Left ventricle myocardium inferior (tissue), 1 donor: ENCODE data around the gene CGB1. TPM values are rescaled to one million over a fixed set of nuclear protein-coding genes. Genes with fewer than 3 reads are reported as not detected.
A peak's percentile ranks its signal among the peaks of the same experiment; 100 is the strongest.
"Not testable (repeated sequence)": the region's sequence is repeated elsewhere in the genome, so short reads cannot be mapped to it uniquely, and the experiment has no call there.

ENCODE experiments used
- DNase-seq: peaks from one replicate; pipeline ENCODE4 v3.0.0-alpha.2; 2020
- H3K27ac ChIP-seq: fragments of 200-600 bp; replicated peaks from 2 replicates; pipeline ENCODE4 v1.8.0; 2021
- H3K27me3 ChIP-seq: fragments of 200-600 bp; 2 replicates; pipeline ENCODE4 v1.8.0; 2021; ENCODE audit warnings: low read depth
- H3K36me3 ChIP-seq: fragments of 200-600 bp; 2 replicates; pipeline ENCODE4 v1.8.0; 2021
- H3K4me1 ChIP-seq: fragments of 200-600 bp; 2 replicates; pipeline ENCODE4 v1.8.0; 2021
- H3K4me3 ChIP-seq: fragments of 200-600 bp; 2 replicates; pipeline ENCODE4 v1.8.0; 2021; ENCODE audit warnings: mild to moderate bottlenecking, moderate library complexity
- H3K9me3 ChIP-seq: fragments of 200-600 bp; replicated peaks from 2 replicates; pipeline ENCODE4 v1.8.0; 2021
- intact Hi-C: fragments of 100-400 bp; cut with micrococcal nuclease; formaldehyde crosslinking; loops from one replicate; pipeline ENCODE4 v1.11.0; 2022
- long read RNA-seq: library from polyadenylated mRNA; unstranded; transcript quantifications from one replicate; pipeline ENCODE4 v2.0.0, GENCODE V29; 2021
- total RNA-seq: library from RNA; stranded (reverse); fragmentation: NEBNext Ultra II Directional; extraction: Animal tissue kit (Norgen Biotek cat#: 25700); gene quantifications from one replicate; pipeline ENCODE4 v1.2.1, GENCODE V29; 2021
- TF ChIP-seq, protein P1 (sequence below): fragments of 200-600 bp; IDR thresholded peaks from 2 replicates; pipeline ENCODE4 v1.8.0; 2021; ENCODE audit warnings: antibody characterized with exemption, mild to moderate bottlenecking, borderline replicate concordance
- donor health status: DM: no; HTN: yes; CAD: no; lungs with severe emphysema.

CGB1 gene
- total RNA-seq: not detected
- long read RNA-seq: 0 reads

GRCh38 chr19:49036815-49037214 lies at the start of gene CGB1:
Gene CGB1, minus strand, starts transcription at chr19:49036895. Its CDS starts 184 bp downstream, at chr19:49036711.
- TF ChIP-seq, protein P1, sequence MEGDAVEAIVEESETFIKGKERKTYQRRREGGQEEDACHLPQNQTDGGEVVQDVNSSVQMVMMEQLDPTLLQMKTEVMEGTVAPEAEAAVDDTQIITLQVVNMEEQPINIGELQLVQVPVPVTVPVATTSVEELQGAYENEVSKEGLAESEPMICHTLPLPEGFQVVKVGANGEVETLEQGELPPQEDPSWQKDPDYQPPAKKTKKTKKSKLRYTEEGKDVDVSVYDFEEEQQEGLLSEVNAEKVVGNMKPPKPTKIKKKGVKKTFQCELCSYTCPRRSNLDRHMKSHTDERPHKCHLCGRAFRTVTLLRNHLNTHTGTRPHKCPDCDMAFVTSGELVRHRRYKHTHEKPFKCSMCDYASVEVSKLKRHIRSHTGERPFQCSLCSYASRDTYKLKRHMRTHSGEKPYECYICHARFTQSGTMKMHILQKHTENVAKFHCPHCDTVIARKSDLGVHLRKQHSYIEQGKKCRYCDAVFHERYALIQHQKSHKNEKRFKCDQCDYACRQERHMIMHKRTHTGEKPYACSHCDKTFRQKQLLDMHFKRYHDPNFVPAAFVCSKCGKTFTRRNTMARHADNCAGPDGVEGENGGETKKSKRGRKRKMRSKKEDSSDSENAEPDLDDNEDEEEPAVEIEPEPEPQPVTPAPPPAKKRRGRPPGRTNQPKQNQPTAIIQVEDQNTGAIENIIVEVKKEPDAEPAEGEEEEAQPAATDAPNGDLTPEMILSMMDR: peak; percentile 26
- DNase-seq, H3K4me1 ChIP-seq, H3K27ac ChIP-seq, H3K9me3 ChIP-seq, intact Hi-C loops, H3K36me3 ChIP-seq, H3K4me3 ChIP-seq: not testable (repeated sequence)
- H3K27me3 ChIP-seq: peaks cover 20% of the 10 kb centered on the region

GRCh38 chr19:49086296-49086695 lies 49.6 kb upstream of the CGB1 start:
- TF ChIP-seq, protein P1: no peak
- H3K27ac ChIP-seq: peak overlapping the region; percentile 86
- H3K27me3 ChIP-seq: no peaks in the 10 kb centered on the region
- intact Hi-C loops: no loop called here
- no peaks in the 10 kb centered on the region for H3K9me3 ChIP-seq
- peak overlapping the region; percentile 89 for H3K4me3 ChIP-seq
- no peak for DNase-seq
- H3K36me3 ChIP-seq: peaks cover 33% of the 10 kb centered on the region
- H3K4me1 ChIP-seq: peaks cover 45% of the 10 kb centered on the region

GRCh38 chr19:49085868-49086232 lies 49.2 kb upstream of the CGB1 start:
- intact Hi-C loops: no loop called here
- peak overlapping the region; percentile 89 for H3K4me3 ChIP-seq
- TF ChIP-seq, protein P1: no peak
- peak overlapping the region; percentile 86 for H3K27ac ChIP-seq
- no peaks in the 10 kb centered on the region for H3K27me3 ChIP-seq
- DNase-seq: no peak
- no peaks in the 10 kb centered on the region for H3K9me3 ChIP-seq
- peaks cover 45% of the 10 kb centered on the region for H3K4me1 ChIP-seq
- H3K36me3 ChIP-seq: peaks cover 29% of the 10 kb centered on the region

DNA sequence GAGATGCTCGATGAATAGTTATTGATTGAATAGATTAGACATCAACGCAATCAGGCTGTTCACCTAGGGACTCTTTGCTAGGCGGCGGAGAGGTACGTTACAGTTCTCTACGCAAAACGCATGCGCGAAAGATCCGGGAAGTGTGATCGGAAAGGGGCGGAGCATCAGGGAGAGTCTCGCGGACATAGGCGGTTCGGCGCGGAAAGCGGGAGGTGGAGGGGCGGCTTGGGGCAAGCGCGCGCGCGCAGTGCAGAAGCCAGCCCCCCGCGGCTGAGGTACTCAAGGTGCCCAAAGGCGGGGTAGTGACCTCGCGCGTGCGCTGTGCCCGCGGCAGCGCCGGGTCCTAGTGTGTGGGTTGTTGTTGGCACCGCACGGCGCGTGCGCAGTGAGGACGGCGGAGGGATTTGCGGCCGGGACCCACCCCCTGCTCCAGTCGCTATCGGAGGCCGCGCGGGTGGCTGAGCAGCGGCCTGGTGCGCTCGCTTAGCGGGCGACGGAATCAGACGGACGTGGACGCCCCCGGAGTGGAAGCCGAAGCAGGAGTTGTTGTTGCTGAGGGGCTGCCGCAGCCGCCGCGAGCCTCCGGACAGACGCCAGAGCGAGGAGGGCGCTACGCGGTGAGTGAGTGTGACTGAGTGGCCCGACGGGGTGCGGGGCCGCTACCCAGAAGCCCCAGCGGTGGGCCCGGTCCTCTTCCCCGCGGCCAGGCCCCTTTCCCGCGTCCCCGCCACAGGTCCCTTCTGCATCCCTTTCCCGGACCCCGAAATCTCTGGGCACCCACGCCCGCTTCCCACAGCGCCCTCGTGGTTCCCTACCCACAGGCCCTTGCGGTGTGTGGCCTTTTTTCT lies 48.5 kb upstream of the CGB1 start, which contains the start of gene SNRNP70:
SNRNP70 (plus strand) TSS at position 432 of the 848 bp plus-strand sequence. CDS start 964 bp downstream, outside the sequence.
- H3K4me3 ChIP-seq: peak within 1 kb of the TSS; percentile 89
- intact Hi-C loops: no loop called here

GRCh38 chr19:49084206-49085019 lies 47.7 kb upstream of the CGB1 start:
- H3K4me1 ChIP-seq: peaks cover 45% of the 10 kb centered on the region
- peak overlapping the region; percentile 86 for H3K27ac ChIP-seq
- H3K36me3 ChIP-seq: peaks cover 16% of the 10 kb centered on the region
- H3K9me3 ChIP-seq: no peaks in the 10 kb centered on the region
- TF ChIP-seq, protein P1: no peak
- no peak for DNase-seq
- intact Hi-C loops: no loop called here
- peak overlapping the region; percentile 89 for H3K4me3 ChIP-seq
- no peaks in the 10 kb centered on the region for H3K27me3 ChIP-seq

More for the DNA sequence above, 48.5 kb upstream of the CGB1 start, which contains the start of gene SNRNP70:
- Histone ChIP-seq H3K27ac (peak within 1 kb of the TSS; percentile 86), H3K4me1 (peaks cover 45% of the 10 kb centered on the region), H3K27me3 (no peaks in the 10 kb centered on the region), H3K9me3 (no peaks in the 10 kb centered on the region), H3K36me3 (peaks cover 23% of the 10 kb centered on the region)
- peak; percentile 99 for DNase-seq
- TF ChIP-seq, protein P1: no peak
